Right kidney (tissue), 1 donor: ENCODE data around the gene ARSB.
"Not testable (repeated sequence)": the region's sequence is repeated elsewhere in the genome, so short reads cannot be mapped to it uniquely, and the experiment has no call there.

Experiments
- DNase-seq: peaks from one replicate; pipeline ENCODE4 v3.0.0-alpha.2; 2016

ARSB gene

DNA sequence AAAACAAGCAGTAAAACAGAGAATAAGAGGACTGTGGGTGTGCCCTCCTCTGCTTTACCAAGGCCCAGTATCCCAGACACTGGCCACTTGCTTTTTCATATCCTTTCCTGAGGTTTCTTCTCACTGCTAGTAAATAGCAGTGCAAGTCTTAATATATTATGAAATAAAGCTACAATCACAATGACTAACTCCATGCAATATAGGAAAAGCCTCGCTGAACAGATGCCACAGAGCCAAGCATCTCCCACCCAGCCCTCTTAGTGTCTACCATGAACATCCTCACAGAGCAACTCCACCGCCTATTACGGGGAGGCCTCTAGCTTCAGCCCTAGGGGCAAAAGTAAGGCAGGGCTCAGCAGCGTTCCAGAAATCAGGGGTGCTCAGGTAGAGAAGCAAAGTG lies 205.8 kb downstream of the ARSB start:
- DNase-seq, result no peak

DNA sequence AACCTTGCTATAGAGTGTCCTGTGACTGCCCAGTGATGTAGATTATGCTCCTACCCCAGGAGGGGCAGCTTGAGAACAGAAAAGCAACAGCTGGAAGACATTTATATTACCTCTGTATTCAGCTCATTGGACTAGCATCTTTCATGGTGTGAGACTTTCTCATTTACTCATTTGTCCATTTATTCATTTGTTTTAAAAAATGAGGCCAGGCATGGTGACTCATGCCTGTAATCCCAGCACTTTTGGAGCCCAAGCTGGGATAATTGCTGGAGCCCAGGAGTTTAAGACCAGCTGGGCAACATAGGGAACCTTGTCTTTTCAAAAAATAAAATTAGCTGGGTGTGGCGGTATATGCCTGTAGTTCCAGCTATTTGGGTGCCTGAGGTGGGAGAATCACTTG lies 206.6 kb downstream of the ARSB start:
- DNase-seq, result no peak

- DNase-seq, result no peak
Observed at GRCh38 chr5:78777901-78778300, 207.2 kb downstream of the ARSB start.

DNA sequence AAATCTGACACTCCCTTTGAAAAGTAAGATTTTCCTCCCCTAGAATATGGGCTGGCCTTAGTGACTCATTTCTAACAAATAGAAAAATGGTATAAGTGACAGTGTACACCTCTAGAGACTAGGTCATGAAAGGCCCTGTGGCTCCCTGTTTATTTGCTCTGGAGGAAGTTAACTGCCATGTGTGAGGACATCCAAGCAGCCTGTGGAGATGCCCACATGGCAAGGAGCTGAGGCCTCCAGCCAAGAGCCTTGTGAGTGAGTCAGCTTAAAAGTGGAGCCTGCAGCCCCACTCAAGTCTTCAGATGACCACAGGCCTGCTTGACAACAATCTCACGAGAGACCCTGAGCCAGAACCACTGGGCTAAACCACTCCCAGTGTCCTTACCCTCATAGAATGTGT lies 208.5 kb downstream of the ARSB start:
- no peak for DNase-seq

GRCh38 chr5:78773655-78774054 lies 211.5 kb downstream of the ARSB start:
- no peak for DNase-seq

DNA sequence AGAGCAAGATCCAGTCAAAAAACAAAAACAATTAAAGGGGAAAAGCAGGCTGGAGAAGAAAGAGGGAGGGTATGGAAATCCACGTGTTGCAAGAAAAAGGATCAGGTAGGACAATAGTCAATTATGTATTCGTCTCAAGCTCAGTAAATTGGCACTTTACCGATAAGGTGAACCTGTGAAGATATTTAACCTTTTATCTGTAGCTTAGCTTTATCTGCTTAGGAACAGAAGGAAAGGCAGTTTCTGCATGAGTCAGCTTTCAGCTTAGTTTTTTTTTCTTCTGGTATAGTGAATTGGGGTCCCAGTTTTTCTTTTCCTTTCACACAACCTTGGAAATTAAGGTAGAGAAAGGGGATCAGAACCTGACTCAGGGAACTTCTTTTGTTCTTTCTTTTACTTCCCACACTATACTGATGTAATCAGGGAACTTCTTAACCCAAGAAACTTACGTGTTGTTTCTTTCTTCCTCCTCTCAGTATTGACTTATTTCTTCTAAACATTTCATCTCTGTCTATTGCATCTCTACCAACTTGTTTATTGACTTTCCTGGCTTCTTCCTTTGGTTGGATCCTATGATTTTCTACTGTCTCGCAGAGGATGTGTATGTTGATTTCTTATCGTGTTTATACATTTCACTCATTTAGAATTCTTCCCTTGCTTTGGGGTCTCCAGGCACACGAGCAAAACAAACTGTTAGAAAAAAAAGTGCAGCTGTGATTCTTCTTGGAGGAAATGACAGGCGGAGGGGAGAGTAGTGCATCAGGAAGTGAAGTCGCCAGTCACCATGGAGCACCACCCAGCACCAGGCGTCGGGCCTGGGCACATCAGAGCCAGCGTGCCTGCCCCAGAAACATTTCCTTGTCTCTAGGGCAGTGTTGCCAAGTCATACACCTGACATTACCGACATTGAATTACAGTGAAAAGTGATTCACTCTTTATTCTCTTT lies 213.6 kb downstream of the ARSB start:
- DNase-seq, result no peak

DNA sequence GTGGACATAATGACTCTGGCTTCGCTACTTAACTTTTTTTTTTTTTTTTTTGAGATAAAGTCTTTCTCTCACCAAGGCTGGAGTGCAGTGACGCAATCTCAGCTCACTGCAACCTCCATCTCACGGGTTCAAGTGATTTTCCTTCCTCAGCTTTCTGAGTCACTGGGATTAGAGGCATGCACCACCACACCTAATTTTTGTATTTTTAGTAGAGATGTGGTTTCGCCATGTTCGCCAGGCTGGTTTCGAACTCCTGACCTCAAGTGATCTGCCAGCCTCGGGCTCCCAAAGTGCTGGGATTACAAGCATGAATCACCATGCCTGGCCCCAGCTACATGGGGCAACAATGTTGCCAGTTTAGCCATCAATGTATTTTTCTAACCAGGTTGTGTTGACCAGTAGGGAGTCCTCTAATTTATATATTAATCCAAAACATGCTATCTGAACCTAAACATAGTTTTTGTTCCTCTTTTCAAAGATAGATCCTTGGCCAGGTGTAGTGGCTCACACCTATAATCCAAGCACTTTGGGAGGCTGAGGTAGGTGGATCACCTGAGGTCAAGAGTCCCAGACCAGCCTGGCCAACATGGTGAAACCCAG lies 216.2 kb downstream of the ARSB start:
- DNase-seq, result no peak

DNA sequence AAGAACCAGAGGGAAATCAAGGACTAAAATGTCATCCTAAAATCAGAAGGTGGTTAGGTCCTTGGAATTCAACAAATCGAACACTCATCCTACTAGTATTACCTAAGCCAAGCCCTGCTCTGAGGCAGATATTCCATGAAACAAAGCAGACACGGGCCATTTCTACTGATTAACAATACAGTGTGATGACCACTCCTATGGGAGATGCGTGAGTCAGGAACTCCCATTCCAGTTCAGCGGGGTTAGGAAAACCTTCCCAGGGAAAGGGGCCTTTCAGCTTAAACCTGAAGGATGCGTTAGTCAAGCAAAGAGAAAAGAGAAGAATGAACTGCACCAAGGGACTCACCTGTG lies 218.7 kb downstream of the ARSB start:
- no peak for DNase-seq

DNA sequence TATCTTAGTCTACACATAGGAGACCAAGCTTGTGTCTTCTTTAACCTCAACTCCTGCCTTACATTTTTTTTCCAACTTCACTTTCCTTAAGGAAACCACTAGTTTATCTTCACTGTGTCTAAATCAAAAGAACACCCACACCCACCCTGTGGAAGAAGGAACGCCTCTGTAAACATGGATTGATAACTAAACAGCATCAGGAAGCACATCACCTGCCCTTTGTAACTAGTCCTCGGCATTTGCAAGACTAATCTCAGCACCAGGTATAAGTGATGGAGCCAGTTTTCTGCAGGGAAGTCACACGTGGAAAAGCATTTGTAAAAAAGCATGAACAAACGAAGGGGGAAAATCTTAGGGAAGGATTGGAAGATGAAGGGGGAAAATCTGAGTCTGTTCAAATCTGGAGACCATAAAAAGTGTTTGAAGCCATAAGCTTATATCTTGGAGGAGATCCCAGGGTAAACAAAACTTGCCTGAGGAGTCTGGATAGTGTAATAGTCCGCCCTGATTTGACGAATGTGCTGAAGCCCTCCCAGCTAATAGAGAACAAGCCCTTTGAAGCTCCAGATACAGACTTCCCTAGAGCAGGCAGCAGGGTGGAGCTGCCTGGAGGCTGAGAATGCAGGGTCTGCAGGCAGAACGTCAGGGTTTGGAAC lies 219.2 kb downstream of the ARSB start:
- no peak for DNase-seq

DNA sequence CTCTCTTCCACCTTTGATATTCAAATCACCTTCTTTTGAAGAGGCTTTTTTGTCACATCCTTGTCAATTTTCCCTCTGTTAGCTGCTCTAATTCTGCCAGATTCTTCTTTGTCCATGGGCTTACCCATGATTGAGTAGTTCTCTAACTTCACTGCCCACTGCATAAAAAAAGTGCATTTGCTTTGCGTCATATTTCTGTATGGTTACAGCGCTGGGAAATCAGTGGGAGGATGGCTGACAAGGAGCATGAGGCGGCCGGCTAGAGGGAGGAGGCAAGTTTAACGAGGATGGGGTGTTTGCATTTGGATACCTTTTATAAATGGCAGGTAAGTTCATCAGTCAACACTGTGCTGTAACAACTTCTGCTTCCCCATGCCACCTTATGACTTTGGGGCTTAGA lies 220.0 kb downstream of the ARSB start:
- no peak for DNase-seq

DNA sequence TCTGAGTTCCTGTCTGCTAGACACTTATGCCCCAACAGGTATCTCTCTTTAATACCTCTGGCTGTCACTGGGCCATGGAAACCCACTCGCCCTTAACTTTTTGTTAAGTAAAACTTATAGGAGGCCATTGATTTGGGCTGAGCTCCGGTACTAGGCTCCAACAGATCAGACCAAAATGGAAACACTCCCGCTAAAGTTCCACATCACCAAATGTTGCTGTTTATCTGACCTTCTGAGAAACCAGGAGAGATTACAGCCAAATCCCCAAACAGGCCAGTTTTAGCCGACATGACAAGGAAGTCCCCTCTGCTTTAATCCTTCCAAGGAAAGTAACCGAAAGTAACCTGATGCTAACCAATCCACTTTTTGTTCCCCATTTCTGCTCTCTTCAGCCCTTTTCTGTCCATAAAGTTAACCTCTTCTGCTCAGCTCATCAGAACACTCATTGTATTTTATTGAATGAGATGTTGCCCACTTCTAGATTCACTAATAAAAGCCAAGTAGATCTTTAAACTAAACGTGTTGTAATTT lies 221.4 kb downstream of the ARSB start:
- no peak for DNase-seq

- not testable (repeated sequence) for DNase-seq
Observed at GRCh38 chr5:78762743-78763142, 222.4 kb downstream of the ARSB start.

DNA sequence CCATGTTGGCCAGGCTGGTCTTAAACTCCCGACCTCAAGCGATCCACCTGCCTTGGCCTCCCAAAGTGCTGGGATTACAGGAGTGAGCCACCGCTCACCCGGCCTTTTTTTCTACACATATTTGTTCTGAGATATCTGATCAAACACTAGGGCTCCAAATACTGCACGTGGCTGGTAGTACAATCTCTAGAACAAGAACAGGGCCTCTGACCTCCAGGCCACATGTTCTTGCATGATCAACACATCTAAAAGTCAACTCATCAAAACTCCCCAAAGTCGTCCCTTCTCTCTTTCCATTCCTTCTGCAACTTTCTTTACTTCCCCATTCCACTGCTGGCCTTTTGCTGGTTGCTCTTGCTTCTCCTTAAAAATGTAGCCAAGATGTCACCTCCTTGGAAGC lies 223.3 kb downstream of the ARSB start:
- DNase-seq, result no peak

GRCh38 chr5:78760770-78761169 lies 224.3 kb downstream of the ARSB start:
- DNase-seq, result no peak

DNA sequence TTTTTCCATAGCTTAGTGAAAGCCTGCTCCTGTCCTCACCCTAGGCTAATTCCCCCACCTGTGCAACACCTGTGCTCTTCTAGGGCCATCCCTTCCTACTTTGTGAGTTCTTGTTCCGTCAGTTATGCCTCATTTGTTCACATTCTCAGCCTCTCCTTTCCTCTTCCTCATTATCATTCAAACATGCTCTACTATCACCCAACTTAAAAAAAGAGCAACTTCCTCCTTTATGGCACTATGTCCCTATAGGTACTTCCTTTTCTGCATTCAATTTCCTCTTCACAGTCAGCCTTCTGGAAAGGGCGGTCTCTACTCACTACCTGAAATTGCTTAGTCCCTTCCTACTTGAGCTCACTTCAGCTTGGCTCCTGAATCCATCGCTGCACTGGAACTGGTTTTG lies 224.7 kb downstream of the ARSB start:
- DNase-seq, result no peak

GRCh38 chr5:78758169-78758839 lies 226.8 kb downstream of the ARSB start:
- no peak for DNase-seq

- DNase-seq, result no peak
Observed at GRCh38 chr5:78757269-78758053, 227.6 kb downstream of the ARSB start.

- DNase-seq, result no peak
Observed at GRCh38 chr5:78756858-78757257, 228.3 kb downstream of the ARSB start.

GRCh38 chr5:78755822-78756429 lies 229.2 kb downstream of the ARSB start:
- no peak for DNase-seq

GRCh38 chr5:78754655-78755054 lies 230.5 kb downstream of the ARSB start:
- DNase-seq, result no peak

GRCh38 chr5:78753093-78753531 lies 232.0 kb downstream of the ARSB start:
- no peak for DNase-seq
